H1 (cell line): ENCODE data around the gene ABCA13. TPM values are rescaled to one million over a fixed set of nuclear protein-coding genes. Genes with fewer than 3 reads are reported as not detected.

Experiments used
- CTCF ChIA-PET: fragments of 300-600 bp; sonication (Branson Sonifier 250); formaldehyde crosslinking; loops from one replicate; lab custom pipeline; 2021; ENCODE audit not compliant: partially characterized antibody; lab: Charles Lee
- POLR2A ChIA-PET: fragments of 300-600 bp; sonication (Branson Sonifier 250); formaldehyde crosslinking; loops from one replicate; lab custom pipeline; 2021; ENCODE audit warnings: inconsistent platforms; ENCODE audit not compliant: partially characterized antibody; lab: Charles Lee
- DNase-seq, 2 experiments: peaks; one replicate each; pipeline versions ENCODE4 v3.0.0 to v3.0.0-alpha.2; 2010 to 2022; ENCODE audit warnings: low spot score in 2 of 2, low read depth in 1 of 2, mixed read lengths in 1 of 2
- FAIRE-seq: peaks from 2 replicates; lab custom pipeline; 2011; peaks lifted over from hg19 to GRCh38; lab: Jason Lieb, UNC
- H2AFZ ChIP-seq: 2 replicates; pipeline ENCODE4 v1.8.1; 2012; ENCODE audit warnings: low read length, inconsistent platforms
- H2AK5ac ChIP-seq: 2 replicates; pipeline ENCODE4 v1.6.1; 2013; ENCODE audit warnings: low read depth, low read length
- H2BK120ac ChIP-seq: replicated peaks from 2 replicates; pipeline ENCODE3; 2013; ENCODE audit warnings: low read depth, low read length, inconsistent platforms
- H2BK12ac ChIP-seq: 2 replicates; pipeline ENCODE4 v1.6.1; 2013; ENCODE audit warnings: low read depth, low read length
- H2BK15ac ChIP-seq: 2 replicates; pipeline ENCODE4 v1.6.1; 2013; ENCODE audit warnings: low read length
- H2BK20ac ChIP-seq: 2 replicates; pipeline ENCODE4 v1.6.1; 2013; ENCODE audit warnings: low read length
- H2BK5ac ChIP-seq: 2 replicates; pipeline ENCODE4 v1.6.1; 2013; ENCODE audit warnings: low read depth, low read length
- H3K14ac ChIP-seq: 2 replicates; pipeline ENCODE4 v1.6.1; 2013; ENCODE audit warnings: inconsistent platforms; ENCODE audit not compliant: insufficient read length
- H3K18ac ChIP-seq: 2 replicates; pipeline ENCODE4 v1.6.1; 2013; ENCODE audit warnings: low read length; ENCODE audit errors: extremely low read depth
- H3K23ac ChIP-seq: 2 replicates; pipeline ENCODE4 v1.6.1; 2013; ENCODE audit warnings: inconsistent platforms; ENCODE audit not compliant: insufficient read length
- H3K23me2 ChIP-seq: 2 replicates; pipeline ENCODE4 v1.6.1; 2013; ENCODE audit warnings: low read depth, low read length
- H3K27ac ChIP-seq: 2 replicates; pipeline ENCODE4 v1.6.1; 2011; ENCODE audit warnings: low read depth, low read length, inconsistent platforms
- H3K27me3 ChIP-seq, 4 experiments: replicated peaks in 1 of 4; 1 replicate in 1 of 4; 2 replicates in 3 of 4; pipeline versions ENCODE4 v1.6.1 to v1.8.1; 2011 to 2013; ENCODE audit warnings: low read length in 3 of 4, mild to moderate bottlenecking in 3 of 4, inconsistent platforms in 2 of 4, mixed read lengths in 2 of 4, moderate library complexity in 1 of 4; ENCODE audit not compliant: control insufficient read depth in 3 of 4, insufficient read depth in 3 of 4; ENCODE audit errors: extremely low read depth in 1 of 4
- H3K36me3 ChIP-seq, 4 experiments: 2 replicates each; pipeline versions ENCODE4 v1.6.1 to v1.8.1; 2011 to 2013; ENCODE audit warnings: mild to moderate bottlenecking in 4 of 4, low read length in 3 of 4, moderate library complexity in 2 of 4, control low read depth in 1 of 4, inconsistent platforms in 1 of 4; ENCODE audit not compliant: insufficient read depth in 4 of 4, control insufficient read depth in 2 of 4
- H3K4ac ChIP-seq: replicated peaks from 2 replicates; pipeline ENCODE3; 2013; ENCODE audit warnings: low read length, low read depth, mixed read lengths, inconsistent platforms; ENCODE audit not compliant: insufficient read length
- H3K4me1 ChIP-seq, 4 experiments: replicated peaks in 1 of 4; 1 replicate in 1 of 4; 2 replicates in 3 of 4; pipeline versions ENCODE4 v1.6.1 to v1.8.1; 2011 to 2013; ENCODE audit warnings: low read length in 3 of 4, inconsistent platforms in 2 of 4, mixed read lengths in 1 of 4; ENCODE audit not compliant: insufficient read depth in 4 of 4, control insufficient read depth in 3 of 4
- H3K4me2 ChIP-seq, 2 experiments: 2 replicates each; pipeline versions ENCODE4 v1.6.1 to v1.8.1; 2011 to 2013; ENCODE audit warnings: low read depth in 2 of 2, low read length in 2 of 2, control low read depth in 1 of 2, inconsistent platforms in 1 of 2, mild to moderate bottlenecking in 1 of 2; ENCODE audit not compliant: insufficient read depth in 1 of 2
- H3K4me3 ChIP-seq, 4 experiments: fragments of 200-600, 300-600 bp in 1 of 4; sonication (generic), shearing (Covaris generic), sonication (Bioruptor Twin) in 1 of 4; 2 replicates each; pipeline versions ENCODE4 v1.5.1 to v1.8.1; 2011 to 2016; ENCODE audit warnings: low read length in 4 of 4, low read depth in 3 of 4, control low read depth in 2 of 4, inconsistent platforms in 2 of 4, mild to moderate bottlenecking in 2 of 4, mixed read lengths in 1 of 4, moderate library complexity in 1 of 4; ENCODE audit not compliant: insufficient read depth in 2 of 4; ENCODE audit errors: extremely low read depth in 1 of 4
- H3K56ac ChIP-seq: replicated peaks from 2 replicates; pipeline ENCODE3; 2013; ENCODE audit warnings: low read depth, mild to moderate bottlenecking, mixed read lengths, low read length, inconsistent platforms; ENCODE audit not compliant: insufficient read length
- H3K79me1 ChIP-seq: 2 replicates; pipeline ENCODE4 v1.6.1; 2013; ENCODE audit warnings: low read depth, low read length, control low read depth
- H3K79me2 ChIP-seq, 2 experiments: 2 replicates each; pipeline versions ENCODE4 v1.6.1 to v1.8.1; 2012 to 2013; ENCODE audit warnings: low read length in 2 of 2, mild to moderate bottlenecking in 2 of 2, inconsistent platforms in 1 of 2; ENCODE audit not compliant: insufficient read depth in 2 of 2, control insufficient read depth in 1 of 2
- H3K9ac ChIP-seq, 4 experiments: replicated peaks in 1 of 4; 1 replicate in 1 of 4; 2 replicates in 3 of 4; pipeline versions ENCODE4 v1.6.1 to v1.8.1; 2011 to 2013; ENCODE audit warnings: low read depth in 3 of 4, low read length in 3 of 4, control low read depth in 2 of 4, mild to moderate bottlenecking in 2 of 4, moderate library complexity in 2 of 4, inconsistent platforms in 1 of 4; ENCODE audit errors: extremely low read depth in 1 of 4
- H3K9me3 ChIP-seq, 2 experiments: 2 replicates each; pipeline versions ENCODE4 v1.6.1 to v1.8.1; 2012 to 2013; ENCODE audit warnings: mild to moderate bottlenecking in 2 of 2, moderate library complexity in 2 of 2, control low read depth in 1 of 2, inconsistent platforms in 1 of 2, low read depth in 1 of 2, low read length in 1 of 2, mixed read lengths in 1 of 2; ENCODE audit not compliant: insufficient read depth in 2 of 2
- H4K20me1 ChIP-seq, 2 experiments: replicated peaks in 1 of 2; 2 replicates each; pipeline versions ENCODE3 to v1.8.1; 2011 to 2013; ENCODE audit warnings: inconsistent platforms in 2 of 2, low read length in 2 of 2, mild to moderate bottlenecking in 1 of 2; ENCODE audit not compliant: insufficient read depth in 2 of 2, control insufficient read depth in 1 of 2
- H4K5ac ChIP-seq: 2 replicates; pipeline ENCODE4 v1.6.1; 2013; ENCODE audit warnings: low read length, low read depth, mixed read lengths, inconsistent platforms; ENCODE audit not compliant: insufficient read length
- H4K8ac ChIP-seq: 2 replicates; pipeline ENCODE4 v1.8.0; 2013; ENCODE audit warnings: mild to moderate bottlenecking, moderate library complexity, low read length, inconsistent platforms; ENCODE audit not compliant: insufficient read depth; ENCODE audit errors: extremely low read depth
- H4K91ac ChIP-seq: replicated peaks from 2 replicates; pipeline ENCODE3; 2013; ENCODE audit warnings: low read length, mixed read lengths, inconsistent platforms; ENCODE audit not compliant: insufficient read length
- NANOG ChIP-seq: IDR thresholded peaks from 2 replicates; pipeline ENCODE4 v1.6.1; 2011; ENCODE audit warnings: low read length, low read depth, mild to moderate bottlenecking, inconsistent platforms; ENCODE audit not compliant: insufficient read depth, poor library complexity, severe bottlenecking
- PHF8 ChIP-seq: fragments of 200-600 bp; sonication (generic); conservative IDR thresholded peaks from 2 replicates; pipeline ENCODE4 v1.7.1; 2012; ENCODE audit warnings: low read depth, mild to moderate bottlenecking, inconsistent platforms, low read length, moderate library complexity
- POU5F1 ChIP-seq: IDR thresholded peaks from 2 replicates; pipeline ENCODE4 v1.6.1; 2011; ENCODE audit warnings: low read depth, mild to moderate bottlenecking, low read length, moderate library complexity
- RXRA ChIP-seq: IDR thresholded peaks from 2 replicates; pipeline ENCODE4 v1.6.1; 2011; ENCODE audit warnings: low read depth, mild to moderate bottlenecking, low read length, moderate library complexity; ENCODE audit not compliant: insufficient read depth
- SRF ChIP-seq: IDR thresholded peaks from 2 replicates; pipeline ENCODE4 v1.6.1; 2011; ENCODE audit warnings: mild to moderate bottlenecking, low read depth, low read length, moderate library complexity
- SUZ12 ChIP-seq: fragments of 200-600 bp; sonication (generic); IDR thresholded peaks from 2 replicates; pipeline ENCODE4 v1.6.1; 2012; ENCODE audit warnings: mild to moderate bottlenecking, inconsistent platforms, low read length, moderate library complexity, mixed read lengths
- TCF12 ChIP-seq: IDR thresholded peaks from 2 replicates; pipeline ENCODE4 v1.6.1; 2011; ENCODE audit warnings: low read depth, mild to moderate bottlenecking, low read length
- YY1 ChIP-seq: IDR thresholded peaks from 2 replicates; pipeline ENCODE4 v1.6.1; 2011; ENCODE audit warnings: low read depth, mild to moderate bottlenecking, low read length
- ZNF274 ChIP-seq: IDR thresholded peaks from 2 replicates; pipeline ENCODE4 v1.7.0; 2012; ENCODE audit warnings: low read length, borderline replicate concordance; ENCODE audit errors: extremely low read depth
- WGBS, 2 experiments: shearing (Covaris generic) in 1 of 2; methylation state at CpG; one replicate each; pipeline versions ENCODE4 v1.1.6 to v1.1.7; 2013 to 2015; ENCODE audit warnings: low lambda C conversion rate in 2 of 2, mixed read lengths in 2 of 2, inconsistent platforms in 1 of 2, low coverage in 1 of 2, missing lambda C conversion rate in 1 of 2; ENCODE audit not compliant: insufficient replicate concordance in 2 of 2, insufficient coverage in 1 of 2, insufficient read length in 1 of 2; ENCODE audit errors: extremely low coverage in 1 of 2, missing lambda C conversion rate in 1 of 2; 5-methylcytosine and 5-hydroxymethylcytosine counted together
- polyA plus RNA-seq, 7 experiments: library from polyadenylated mRNA; depleted of rRNA in 3 of 7; stranded (reverse) in 5 of 7; unstranded in 2 of 7; fragments of >200 nt in 5 of 7; fragments of 200-250 nt in 2 of 7; gene quantifications; 1 replicate in 5 of 7; 2 replicates in 1 of 7; 4 replicates in 1 of 7; pipeline versions ENCODE4 v1.2.1 to v1.2.3, GENCODE V29; 2011 to 2013; ENCODE audit warnings: missing spikeins in 2 of 7, mixed read lengths in 2 of 7
- total RNA-seq: library from RNA; stranded (reverse); fragmentation: NEBNext Ultra II Directional; extraction: Animal tissue kit (Norgen Biotek cat#: 25700); gene quantifications from 2 replicates; pipeline ENCODE4 v1.2.1, GENCODE V29; 2021
- TF ChIP-seq, protein P1 (sequence below): IDR thresholded peaks from 2 replicates; pipeline ENCODE4 v1.6.1; 2011; ENCODE audit warnings: low read depth, mild to moderate bottlenecking, low read length; ENCODE audit not compliant: insufficient read depth
- TF ChIP-seq, protein P2 (sequence below), 3 experiments: IDR thresholded peaks; 1 replicate in 2 of 3; 2 replicates in 1 of 3; pipeline versions ENCODE4 v1.5.1 to v1.6.1; 2011; ENCODE audit warnings: low read length in 3 of 3, mild to moderate bottlenecking in 3 of 3, inconsistent platforms in 2 of 3, low read depth in 1 of 3, moderate library complexity in 1 of 3; ENCODE audit not compliant: insufficient read depth in 1 of 3; ENCODE audit errors: control extremely low read depth in 1 of 3

The ABCA13 gene
- total and polyA plus RNA-seq, 2 of the 8 experiments (the other 6 are each of a cell fraction or from before 2014, with no cell fraction given), result 0.07 to 0.09 TPM

DNA sequence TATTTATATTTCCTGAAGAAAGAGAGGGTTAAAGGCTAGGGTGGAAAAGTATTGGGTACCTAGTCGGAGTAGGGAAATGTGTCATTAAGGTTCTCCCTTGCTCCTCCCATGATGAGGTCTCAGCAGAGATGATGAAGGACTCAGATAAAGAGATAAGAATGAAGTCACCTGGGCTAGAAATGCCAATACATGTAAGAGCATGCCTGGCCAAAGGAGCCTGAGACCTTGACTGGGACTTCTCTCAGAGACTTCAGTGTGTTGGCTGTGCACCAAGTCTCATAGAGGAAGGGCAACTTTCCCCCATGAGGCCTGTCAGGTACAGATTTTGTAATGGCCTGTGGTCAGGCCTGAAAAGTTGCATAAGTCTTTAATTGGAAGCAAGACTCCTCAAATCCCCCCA, 392.1 kb downstream of the ABCA13 start:
- H3K23me2 ChIP-seq, result no peaks in the 10 kb centered on the region
- no peaks in the 10 kb centered on the region for H3K79me2 ChIP-seq
- no peak overlapping the region for H2BK5ac ChIP-seq
- H3K9ac ChIP-seq, result no peak overlapping the region
- no peak overlapping the region for H3K4ac ChIP-seq
- H3K18ac ChIP-seq, result no peak overlapping the region
- FAIRE-seq, result no peak
- H3K4me2 ChIP-seq, result no peak overlapping the region
- H3K4me1 ChIP-seq, result no peaks in the 10 kb centered on the region
- no peaks in the 10 kb centered on the region for H3K79me1 ChIP-seq
- H2BK12ac ChIP-seq, result no peak overlapping the region
- no peak overlapping the region for H3K56ac ChIP-seq
- H3K36me3 ChIP-seq, result no peaks in the 10 kb centered on the region; a peak in 1 of 8 replicates
- no peak overlapping the region for H2BK120ac ChIP-seq
- H3K27me3 ChIP-seq, result no peaks in the 10 kb centered on the region
- H3K27ac ChIP-seq, result no peak overlapping the region
- H4K20me1 ChIP-seq, result no peaks in the 10 kb centered on the region
- no peak overlapping the region for H2BK15ac ChIP-seq
- H4K91ac ChIP-seq, result no peak overlapping the region
- no peak overlapping the region for H3K23ac ChIP-seq
- H3K9me3 ChIP-seq, result no peaks in the 10 kb centered on the region
- ChIA-PET POLR2A (no interaction called here), CTCF (interaction anchor here (0.6 kb wide), 1 partner anchor 333 kb away, joined by 4 read pairs; no protein-coding TSS in a partner anchor)
- H2AK5ac ChIP-seq, result no peak overlapping the region
- H2AFZ ChIP-seq, result peak overlapping the region; percentile 73; the same call in 1 of the 2 replicates
- WGBS, 2 experiments, result 100% methylated on average over 1 of the region's 1 CpG; no CpG with 5 or more reads in 1 of the 2 experiments
- H2BK20ac ChIP-seq, result no peak overlapping the region
- no peak overlapping the region for H3K4me3 ChIP-seq
- H4K8ac ChIP-seq, result no peak overlapping the region
- no peak overlapping the region for H4K5ac ChIP-seq
- no peak overlapping the region for H3K14ac ChIP-seq
- no peak for DNase-seq
- no peak for TF ChIP-seq SUZ12
- TF ChIP-seq TCF12, result no peak
- no peak for TF ChIP-seq ZNF274
- TF ChIP-seq, protein P1, sequence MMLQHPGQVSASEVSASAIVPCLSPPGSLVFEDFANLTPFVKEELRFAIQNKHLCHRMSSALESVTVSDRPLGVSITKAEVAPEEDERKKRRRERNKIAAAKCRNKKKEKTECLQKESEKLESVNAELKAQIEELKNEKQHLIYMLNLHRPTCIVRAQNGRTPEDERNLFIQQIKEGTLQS, result no peak
- TF ChIP-seq POU5F1, result no peak
- TF ChIP-seq SRF, result no peak
- no peak for TF ChIP-seq NANOG
- TF ChIP-seq, protein P2, sequence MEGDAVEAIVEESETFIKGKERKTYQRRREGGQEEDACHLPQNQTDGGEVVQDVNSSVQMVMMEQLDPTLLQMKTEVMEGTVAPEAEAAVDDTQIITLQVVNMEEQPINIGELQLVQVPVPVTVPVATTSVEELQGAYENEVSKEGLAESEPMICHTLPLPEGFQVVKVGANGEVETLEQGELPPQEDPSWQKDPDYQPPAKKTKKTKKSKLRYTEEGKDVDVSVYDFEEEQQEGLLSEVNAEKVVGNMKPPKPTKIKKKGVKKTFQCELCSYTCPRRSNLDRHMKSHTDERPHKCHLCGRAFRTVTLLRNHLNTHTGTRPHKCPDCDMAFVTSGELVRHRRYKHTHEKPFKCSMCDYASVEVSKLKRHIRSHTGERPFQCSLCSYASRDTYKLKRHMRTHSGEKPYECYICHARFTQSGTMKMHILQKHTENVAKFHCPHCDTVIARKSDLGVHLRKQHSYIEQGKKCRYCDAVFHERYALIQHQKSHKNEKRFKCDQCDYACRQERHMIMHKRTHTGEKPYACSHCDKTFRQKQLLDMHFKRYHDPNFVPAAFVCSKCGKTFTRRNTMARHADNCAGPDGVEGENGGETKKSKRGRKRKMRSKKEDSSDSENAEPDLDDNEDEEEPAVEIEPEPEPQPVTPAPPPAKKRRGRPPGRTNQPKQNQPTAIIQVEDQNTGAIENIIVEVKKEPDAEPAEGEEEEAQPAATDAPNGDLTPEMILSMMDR (IDR thresholded peaks at IDR 0.05; ENCODE audit: control extremely low read depth in 1 of 3, insufficient read depth in 1 of 3, low read depth in 1 of 3, low read length in 3 of 3), result no peak
- no peak for TF ChIP-seq RXRA
- TF ChIP-seq YY1, result no peak
- TF ChIP-seq PHF8, result no peak
